Neural cell (in vitro differentiated cells): Measurements from ENCODE around the gene TRMO. TPM values are rescaled to one million over a fixed set of nuclear protein-coding genes. Genes with fewer than 3 reads are reported as not detected.
"Not testable (repeated sequence)": the region's sequence is repeated elsewhere in the genome, so short reads cannot be mapped to it uniquely, and the experiment has no call there.

Experiments
- H2AFZ ChIP-seq: fragments of 200-600, 300-800 bp; sonication (generic), shearing (Covaris generic); 2 replicates; pipeline ENCODE4 v1.6.0; 2014; ENCODE audit warnings: low read depth, mild to moderate bottlenecking, antibody characterized with exemption, low read length, moderate library complexity
- H3F3A ChIP-seq: fragments of 200-600 bp; shearing (Covaris generic); 2 replicates; pipeline ENCODE4 v1.6.1; 2016; ENCODE audit warnings: mild to moderate bottlenecking, moderate library complexity, mixed read lengths, antibody characterized with exemption, low read length; ENCODE audit not compliant: insufficient read depth, poor library complexity, severe bottlenecking
- H3K27ac ChIP-seq: fragments of 200-600, 300-800 bp; sonication (generic), shearing (Covaris generic); 2 replicates; pipeline ENCODE4 v1.5.1; 2014; ENCODE audit warnings: mild to moderate bottlenecking, low read length, moderate library complexity
- H3K27me3 ChIP-seq: fragments of 300-800, 200-600 bp; sonication (generic), shearing (Covaris generic); 2 replicates; pipeline ENCODE4 v1.6.0; 2014; ENCODE audit warnings: mild to moderate bottlenecking, low read depth, low read length, moderate library complexity; ENCODE audit not compliant: insufficient read depth
- H3K36me3 ChIP-seq: fragments of 300-800, 200-600 bp; sonication (generic), shearing (Covaris generic); 2 replicates; pipeline ENCODE4 v1.5.1; 2014; ENCODE audit warnings: mild to moderate bottlenecking, antibody characterized with exemption, low read length, moderate library complexity; ENCODE audit not compliant: insufficient read depth
- H3K4me2 ChIP-seq: fragments of 300-800, 200-600 bp; sonication (generic), shearing (Covaris generic); 2 replicates; pipeline ENCODE4 v1.6.0; 2014; ENCODE audit warnings: mild to moderate bottlenecking, low read length
- H3K4me3 ChIP-seq: fragments of 300-800, 200-600 bp; sonication (generic), shearing (Covaris generic); 2 replicates; pipeline ENCODE4 v1.5.1; 2014; ENCODE audit warnings: mild to moderate bottlenecking, low read length, moderate library complexity
- H3K79me2 ChIP-seq: fragments of 200-600 bp; shearing (Covaris generic); replicated peaks from 2 replicates; pipeline ENCODE4 v1.6.0; 2014; ENCODE audit warnings: mild to moderate bottlenecking, low read length, moderate library complexity; ENCODE audit not compliant: insufficient read depth
- H3K9ac ChIP-seq: fragments of 300-800, 200-600 bp; sonication (generic), shearing (Covaris generic); 2 replicates; pipeline ENCODE4 v1.6.1; 2016; ENCODE audit warnings: mild to moderate bottlenecking, low read length, mixed read lengths
- H3K9me2 ChIP-seq: fragments of 200-600 bp; shearing (Covaris generic); 2 replicates; pipeline ENCODE4 v1.6.1; 2016; ENCODE audit warnings: mild to moderate bottlenecking, low read length, mixed read lengths; ENCODE audit not compliant: insufficient read depth
- H3K9me3 ChIP-seq: fragments of 200-600, 300-800 bp; sonication (generic), shearing (Covaris generic); 2 replicates; pipeline ENCODE4 v1.6.1; 2016; ENCODE audit warnings: mild to moderate bottlenecking, mixed run types, low read length, moderate library complexity, mixed read lengths
- H4K20me1 ChIP-seq: fragments of 200-600 bp; shearing (Covaris generic); 2 replicates; pipeline ENCODE4 v1.6.1; 2016; ENCODE audit warnings: mild to moderate bottlenecking, mixed run types; ENCODE audit not compliant: insufficient read depth
- EP300 ChIP-seq: fragments of 450-650 bp; conservative IDR thresholded peaks from 2 replicates; pipeline ENCODE4 v1.6.1; 2014; ENCODE audit warnings: antibody characterized with exemption, mild to moderate bottlenecking, moderate library complexity; ENCODE audit not compliant: poor library complexity, severe bottlenecking
- EZH2 ChIP-seq: fragments of 200-600, 300-800 bp; shearing (Covaris generic), sonication (generic); IDR thresholded peaks from 2 replicates; pipeline ENCODE4 v1.6.1; 2014; ENCODE audit warnings: antibody characterized with exemption, low read length, borderline replicate concordance, mild to moderate bottlenecking; ENCODE audit not compliant: insufficient read depth, poor library complexity, severe bottlenecking
- POLR2AphosphoS5 ChIP-seq: IDR thresholded peaks from 2 replicates; pipeline ENCODE4 v1.6.1; 2012
- RAD21 ChIP-seq: fragments of 450-650 bp; conservative IDR thresholded peaks from 2 replicates; pipeline ENCODE4 v1.6.1; 2014; ENCODE audit warnings: antibody characterized with exemption, mild to moderate bottlenecking, moderate library complexity
- SMC3 ChIP-seq: fragments of 450-650 bp; conservative IDR thresholded peaks from 2 replicates; pipeline ENCODE4 v1.6.1; 2014; ENCODE audit warnings: antibody characterized with exemption, mild to moderate bottlenecking, moderate library complexity; ENCODE audit not compliant: poor library complexity
- TAF1 ChIP-seq: IDR thresholded peaks from 2 replicates; pipeline ENCODE4 v1.6.1; 2012; ENCODE audit warnings: low read depth
- polyA plus RNA-seq: library from polyadenylated mRNA; depleted of rRNA; stranded (reverse); fragments of >200 nt; gene quantifications from 2 replicates; pipeline ENCODE4 v1.2.3, GENCODE V29; 2014
- TF ChIP-seq, protein P1 (sequence below): fragments of 450-650 bp; IDR thresholded peaks from 2 replicates; pipeline ENCODE4 v1.5.1; 2014; ENCODE audit warnings: antibody characterized with exemption, mild to moderate bottlenecking, moderate library complexity; ENCODE audit not compliant: poor library complexity, severe bottlenecking

TRMO gene
- polyA plus RNA-seq, 1 donor from 2014 or later: 15.4 TPM

DNA sequence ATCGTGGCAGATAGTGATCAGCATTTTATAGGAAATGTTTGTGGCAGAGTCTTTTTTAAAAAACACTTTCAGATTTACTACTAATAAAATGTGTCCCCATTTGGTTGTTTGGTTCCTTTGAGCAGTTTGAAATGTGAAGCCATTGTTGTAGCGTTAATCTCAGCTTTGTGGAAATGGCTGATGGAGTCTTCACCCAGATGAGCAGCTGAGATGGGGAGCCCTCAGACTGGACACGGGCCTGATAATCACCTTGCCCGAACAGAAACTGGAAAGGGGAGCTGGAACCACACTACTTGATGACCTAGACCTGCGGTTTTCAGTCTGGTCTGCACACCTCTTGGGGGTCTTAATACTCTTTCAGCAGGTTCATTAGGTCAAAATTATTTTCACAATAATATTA, 40.3 kb upstream of the TRMO start:
- H3K9me3 ChIP-seq: no peaks in the 10 kb centered on the region
- H3K9me2 ChIP-seq: no peaks in the 10 kb centered on the region
- TF ChIP-seq RAD21: no peak
- no peak for TF ChIP-seq EP300
- TF ChIP-seq, protein P1, sequence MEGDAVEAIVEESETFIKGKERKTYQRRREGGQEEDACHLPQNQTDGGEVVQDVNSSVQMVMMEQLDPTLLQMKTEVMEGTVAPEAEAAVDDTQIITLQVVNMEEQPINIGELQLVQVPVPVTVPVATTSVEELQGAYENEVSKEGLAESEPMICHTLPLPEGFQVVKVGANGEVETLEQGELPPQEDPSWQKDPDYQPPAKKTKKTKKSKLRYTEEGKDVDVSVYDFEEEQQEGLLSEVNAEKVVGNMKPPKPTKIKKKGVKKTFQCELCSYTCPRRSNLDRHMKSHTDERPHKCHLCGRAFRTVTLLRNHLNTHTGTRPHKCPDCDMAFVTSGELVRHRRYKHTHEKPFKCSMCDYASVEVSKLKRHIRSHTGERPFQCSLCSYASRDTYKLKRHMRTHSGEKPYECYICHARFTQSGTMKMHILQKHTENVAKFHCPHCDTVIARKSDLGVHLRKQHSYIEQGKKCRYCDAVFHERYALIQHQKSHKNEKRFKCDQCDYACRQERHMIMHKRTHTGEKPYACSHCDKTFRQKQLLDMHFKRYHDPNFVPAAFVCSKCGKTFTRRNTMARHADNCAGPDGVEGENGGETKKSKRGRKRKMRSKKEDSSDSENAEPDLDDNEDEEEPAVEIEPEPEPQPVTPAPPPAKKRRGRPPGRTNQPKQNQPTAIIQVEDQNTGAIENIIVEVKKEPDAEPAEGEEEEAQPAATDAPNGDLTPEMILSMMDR: no peak
- TF ChIP-seq TAF1: no peak
- no peak for TF ChIP-seq EZH2
- no peak overlapping the region for H3K4me2 ChIP-seq
- no peaks in the 10 kb centered on the region for H3K79me2 ChIP-seq
- H2AFZ ChIP-seq: no peak overlapping the region
- no peaks in the 10 kb centered on the region for H3K27me3 ChIP-seq
- no peak overlapping the region for H3K27ac ChIP-seq
- H3K4me3 ChIP-seq: no peak overlapping the region
- no peak overlapping the region for H3K9ac ChIP-seq
- H4K20me1 ChIP-seq: no peaks in the 10 kb centered on the region
- no peaks in the 10 kb centered on the region for H3F3A ChIP-seq
- H3K36me3 ChIP-seq: no peaks in the 10 kb centered on the region

DNA sequence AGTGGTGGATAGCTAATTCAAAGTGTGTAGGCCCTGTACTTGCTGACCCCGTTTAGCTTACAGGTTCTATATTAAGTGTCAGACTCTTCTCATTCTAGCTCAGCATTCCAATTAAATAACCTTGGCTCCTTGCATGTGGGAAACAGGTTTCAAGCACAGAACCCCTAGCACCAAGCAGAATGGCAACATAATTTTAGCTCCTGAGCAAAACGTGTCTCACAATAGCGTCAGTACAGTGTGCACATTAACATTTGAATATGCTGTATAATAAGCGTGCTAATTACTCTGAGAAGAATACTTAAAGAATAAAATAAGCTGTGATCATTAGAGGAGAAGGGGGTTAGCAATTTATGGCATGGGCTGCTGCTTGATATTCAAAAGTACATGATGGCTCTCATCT, 39.8 kb upstream of the TRMO start:
- H3K79me2 ChIP-seq: no peaks in the 10 kb centered on the region
- H4K20me1 ChIP-seq: no peaks in the 10 kb centered on the region
- H3K27me3 ChIP-seq: no peaks in the 10 kb centered on the region
- H3K4me3 ChIP-seq: no peak overlapping the region
- no peak overlapping the region for H3K27ac ChIP-seq
- H3K36me3 ChIP-seq: no peaks in the 10 kb centered on the region
- H2AFZ ChIP-seq: no peak overlapping the region
- no peak overlapping the region for H3K4me2 ChIP-seq
- H3F3A ChIP-seq: no peaks in the 10 kb centered on the region
- no peaks in the 10 kb centered on the region for H3K9me3 ChIP-seq
- TF ChIP-seq, protein P1: no peak
- TF ChIP-seq RAD21: no peak
- no peaks in the 10 kb centered on the region for H3K9me2 ChIP-seq
- H3K9ac ChIP-seq: no peak overlapping the region

DNA sequence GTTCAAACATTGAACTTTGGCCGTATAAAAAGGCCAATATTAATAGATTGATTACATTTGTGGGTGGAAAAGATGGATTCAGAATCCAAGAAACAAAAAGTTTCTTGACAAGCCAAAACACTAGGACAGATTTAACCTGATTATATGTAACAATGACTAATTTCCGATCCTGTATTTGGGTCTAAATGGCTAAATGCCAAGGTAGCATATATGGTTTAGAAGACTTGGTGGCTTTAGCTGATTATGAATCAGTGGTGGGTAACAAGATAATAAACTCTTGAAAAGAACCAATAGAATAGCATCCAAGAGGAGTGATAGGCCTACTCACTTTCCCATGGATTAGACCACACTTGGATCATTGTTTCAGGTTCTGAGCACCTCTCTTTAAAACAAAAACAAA, 39.1 kb upstream of the TRMO start:
- H3K27me3 ChIP-seq: no peaks in the 10 kb centered on the region
- no peaks in the 10 kb centered on the region for H3K9me3 ChIP-seq

DNA sequence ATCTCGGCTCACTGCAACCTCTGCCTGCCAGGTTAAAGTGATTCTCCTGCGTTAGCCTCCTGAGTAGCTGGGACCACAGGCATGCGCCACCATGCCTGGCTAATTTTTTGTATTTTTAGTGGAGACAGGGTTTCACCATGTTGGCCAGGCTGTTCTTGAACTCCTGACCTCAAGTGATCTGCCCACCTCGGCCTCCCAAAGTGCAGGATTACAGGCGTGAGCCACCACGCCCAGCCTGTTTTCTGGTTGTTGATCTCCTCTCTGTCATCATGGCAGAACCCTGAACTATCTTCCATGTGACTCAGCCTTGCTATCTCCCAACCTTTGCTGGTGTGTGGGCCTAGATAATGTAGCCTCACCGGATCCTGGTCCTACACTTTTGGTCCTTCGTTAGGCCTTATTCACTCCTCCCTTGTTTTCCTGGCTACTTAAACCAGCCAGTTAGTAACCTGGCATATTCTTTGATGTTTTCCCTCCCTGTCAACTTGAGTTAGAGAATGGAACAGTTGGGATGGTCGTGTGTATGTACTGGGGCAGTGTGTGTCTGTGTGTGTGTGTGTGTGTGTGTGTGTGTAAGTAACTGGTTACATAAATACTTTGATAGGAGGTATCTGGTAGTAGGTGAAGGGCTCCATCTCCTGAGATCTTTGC, 38.5 kb upstream of the TRMO start:
- not testable (repeated sequence) for H3K9me3 ChIP-seq, H3K36me3 ChIP-seq, H3K4me3 ChIP-seq, H2AFZ ChIP-seq, H3K4me2 ChIP-seq, H4K20me1 ChIP-seq, H3K9ac ChIP-seq, H3K27ac ChIP-seq, H3K9me2 ChIP-seq, H3K27me3 ChIP-seq, H3K79me2 ChIP-seq, H3F3A ChIP-seq

More for the DNA sequence above, 39.1 kb upstream of the TRMO start:
- Histone ChIP-seq H3F3A (no peaks in the 10 kb centered on the region), H3K4me3 (no peak overlapping the region), H3K27ac (no peak overlapping the region), H3K4me2 (no peak overlapping the region), H4K20me1 (no peaks in the 10 kb centered on the region), H3K9me2 (no peaks in the 10 kb centered on the region), H3K9ac (no peak overlapping the region), H2AFZ (no peak overlapping the region), H3K36me3 (no peaks in the 10 kb centered on the region), H3K79me2 (no peaks in the 10 kb centered on the region)
- no peak for TF ChIP-seq TAF1
- TF ChIP-seq EP300: no peak
- no peak for TF ChIP-seq POLR2AphosphoS5
- TF ChIP-seq RAD21: no peak
- TF ChIP-seq SMC3: no peak
